ENCODE results near the gene TBCB. TPM values are rescaled to one million over a fixed set of nuclear protein-coding genes. Genes with fewer than 3 reads are reported as not detected.

The TBCB gene
- total and polyA plus RNA-seq, 9 of the 15 experiments (the other 6 are each of a cell fraction or from before 2014, with no cell fraction given) = 3.5 to 115 (median 58.9) TPM

DNA sequence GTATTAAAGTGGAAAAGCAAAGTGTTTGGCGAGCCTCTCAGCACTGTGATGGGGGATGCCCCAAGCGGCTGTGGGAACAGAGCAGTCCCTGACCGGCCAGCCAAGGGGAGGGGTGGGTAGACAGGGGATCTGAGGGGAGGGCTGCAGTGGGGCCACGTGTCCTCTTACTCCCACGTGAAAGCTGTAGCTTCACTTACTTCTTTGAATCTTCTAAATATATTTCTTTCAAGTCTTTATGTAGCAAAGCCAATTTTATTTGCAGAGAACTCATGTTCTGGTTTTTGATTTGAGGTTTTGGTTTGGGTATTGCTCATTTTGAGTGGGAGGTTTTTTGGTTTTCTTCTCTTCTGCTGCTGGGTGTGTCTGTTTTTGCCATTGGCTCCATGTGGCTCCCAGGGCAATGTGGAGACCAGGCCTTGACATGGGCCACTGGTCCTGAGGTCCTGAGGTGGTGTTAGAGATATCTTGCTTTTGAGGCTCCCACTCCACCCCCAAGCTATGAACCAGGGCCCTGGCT is 22.1 kb upstream of the TBCB start:
- no peak overlapping the region for H3K4me3 ChIP-seq
- intact Hi-C loops (cut with micrococcal nuclease) = no loop called here
- H3K4me2 ChIP-seq (ENCODE audit: insufficient read depth, low read length) = no peak overlapping the region
- H3K9ac ChIP-seq (ENCODE audit: insufficient read depth in 1 of 2, low read depth in 2 of 2, low read length in 2 of 2) = no peak overlapping the region; a peak in 1 of 4 replicates
- no peak overlapping the region for H3K27ac ChIP-seq (ENCODE audit: extremely low read depth, low read depth, low read length)
- peaks cover 2% of the 10 kb centered on the region for H3K9me1 ChIP-seq (ENCODE audit: control insufficient read depth, insufficient read depth, low read length)
- ATAC-seq = no peak
- H3K4me1 ChIP-seq (replicated peaks in 1 of 2; ENCODE audit: control insufficient read depth in 2 of 2, insufficient read depth in 2 of 2, low read length in 2 of 2) = no peaks in the 10 kb centered on the region
- no peak overlapping the region for H2AFZ ChIP-seq (ENCODE audit: low read depth, low read length)
- H4K20me1 ChIP-seq (replicated peaks; ENCODE audit: control insufficient read depth, insufficient read depth, low read length) = no peaks in the 10 kb centered on the region
- TF ChIP-seq BCOR (IDR thresholded peaks at IDR 0.05) (no peak), NFIX (CRISPR knock-in tag; IDR thresholded peaks at IDR 0.05; ENCODE audit: low read depth) (no peak), NR2F6 (CRISPR knock-in tag; IDR thresholded peaks at IDR 0.05) (no peak), CREB3 (tag; conservative IDR thresholded peaks at IDR 0.05; ENCODE audit: low read depth) (no peak), POLR2B (IDR thresholded peaks at IDR 0.05; ENCODE audit: low read depth, partially characterized antibody) (no peak), ZNF239 (CRISPR knock-in tag; IDR thresholded peaks at IDR 0.05) (no peak), NFE2 (IDR thresholded peaks at IDR 0.05; ENCODE audit: low read depth) (no peak), TFE3 (CRISPR knock-in tag; IDR thresholded peaks at IDR 0.05) (no peak)
- TF ChIP-seq, protein P1, sequence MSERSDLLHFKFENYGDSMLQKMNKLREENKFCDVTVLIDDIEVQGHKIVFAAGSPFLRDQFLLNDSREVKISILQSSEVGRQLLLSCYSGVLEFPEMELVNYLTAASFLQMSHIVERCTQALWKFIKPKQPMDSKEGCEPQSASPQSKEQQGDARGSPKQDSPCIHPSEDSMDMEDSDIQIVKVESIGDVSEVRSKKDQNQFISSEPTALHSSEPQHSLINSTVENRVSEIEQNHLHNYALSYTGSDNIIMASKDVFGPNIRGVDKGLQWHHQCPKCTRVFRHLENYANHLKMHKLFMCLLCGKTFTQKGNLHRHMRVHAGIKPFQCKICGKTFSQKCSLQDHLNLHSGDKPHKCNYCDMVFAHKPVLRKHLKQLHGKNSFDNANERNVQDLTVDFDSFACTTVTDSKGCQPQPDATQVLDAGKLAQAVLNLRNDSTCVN (CRISPR knock-in tag; IDR thresholded peaks at IDR 0.05) = no peak
- H3K36me3 ChIP-seq (ENCODE audit: control insufficient read depth, insufficient read depth, low read length) = peaks cover 84% of the 10 kb centered on the region
- 89% methylated on average over 5 of the region's 5 CpGs for WGBS (ENCODE audit: insufficient coverage, low coverage, missing lambda C conversion rate)
- no peak for FAIRE-seq
- POLR2A ChIA-PET = interaction anchor here (0.6 kb wide), 1 partner anchor 20 kb away, joined by 3 read pairs; no protein-coding TSS in a partner anchor
- no peaks in the 10 kb centered on the region for H3K27me3 ChIP-seq (ENCODE audit: control insufficient read depth in 2 of 2, insufficient read depth in 2 of 2, low read length in 2 of 2)
- BruUV-seq (replicated peaks) = no TSS peak
- H3K9me3 ChIP-seq (replicated peaks; ENCODE audit: control insufficient read depth, insufficient read depth, low read depth, low read length) = no peaks in the 10 kb centered on the region
- in situ Hi-C loops (cut with MboI) = no loop called here
- DNase-seq (ENCODE audit: extremely low read depth in 1 of 4, low spot score in 3 of 4) = no peak
- CTCF ChIA-PET (ENCODE audit: low intra/inter-chr PET ratio) = no interaction called here
- H3K79me2 ChIP-seq (ENCODE audit: control insufficient read depth, insufficient read depth, low read length) = no peaks in the 10 kb centered on the region

Data from K562 (cell line).